WERI-Rb-1 (cell line): ENCODE measurements around the gene GBX2.

Experiments used
- DNase-seq: peaks from one replicate; pipeline ENCODE4 v3.0.0-alpha.2; 2020
- H3K27ac ChIP-seq: fragments of 250-450 bp; sonication (Bioruptor Pico); 2 replicates; pipeline ENCODE4 v1.5.1; 2020; ENCODE audit warnings: mild to moderate bottlenecking, moderate library complexity
- H3K27me3 ChIP-seq: fragments of 250-450 bp; sonication (Bioruptor Pico); 2 replicates; pipeline ENCODE4 v1.5.1; 2021; ENCODE audit warnings: mild to moderate bottlenecking, low read depth, moderate library complexity; ENCODE audit not compliant: insufficient read depth, severe bottlenecking
- H3K36me3 ChIP-seq: fragments of 250-450 bp; sonication (Bioruptor Pico); 2 replicates; pipeline ENCODE4 v1.5.1; 2020; ENCODE audit warnings: mild to moderate bottlenecking, moderate library complexity
- H3K4me3 ChIP-seq: 2 replicates; pipeline ENCODE4 v1.5.1; 2011; ENCODE audit warnings: low read depth, mild to moderate bottlenecking, control low read depth, low read length
- H3K9me3 ChIP-seq: fragments of 250-450 bp; sonication (Bioruptor Pico); 2 replicates; pipeline ENCODE4 v1.5.1; 2021; ENCODE audit warnings: mild to moderate bottlenecking, moderate library complexity; ENCODE audit not compliant: severe bottlenecking
- CTCF ChIP-seq: IDR thresholded peaks from 2 replicates; pipeline ENCODE4 v1.5.1; 2011; ENCODE audit warnings: low read depth, mild to moderate bottlenecking, control low read depth, inconsistent platforms, low read length

GBX2 gene

GRCh38 chr2:236173036-236173728 is 5.0 kb upstream of the GBX2 start:
- no peak for DNase-seq
- Histone ChIP-seq H3K27me3 (peaks cover 89% of the 10 kb centered on the region), H3K9me3 (peaks cover 4% of the 10 kb centered on the region), H3K4me3 (no peak overlapping the region), H3K27ac (no peak overlapping the region), H3K36me3 (no peaks in the 10 kb centered on the region)
- TF ChIP-seq CTCF: no peak

- H3K27me3 ChIP-seq: peaks cover 96% of the 10 kb centered on the region
- no peaks in the 10 kb centered on the region for H3K36me3 ChIP-seq
- no peak overlapping the region for H3K27ac ChIP-seq
- DNase-seq: no peak
- H3K4me3 ChIP-seq: no peak overlapping the region
- peaks cover 4% of the 10 kb centered on the region for H3K9me3 ChIP-seq
- TF ChIP-seq CTCF: no peak
Observed at GRCh38 chr2:236172255-236173035, 4.3 kb upstream of the GBX2 start.

GRCh38 chr2:236171680-236172254 is 3.6 kb upstream of the GBX2 start:
- peaks cover 4% of the 10 kb centered on the region for H3K9me3 ChIP-seq
- DNase-seq: no peak
- H3K36me3 ChIP-seq: no peaks in the 10 kb centered on the region
- no peak overlapping the region for H3K4me3 ChIP-seq
- no peak overlapping the region for H3K27ac ChIP-seq
- no peak for TF ChIP-seq CTCF
- H3K27me3 ChIP-seq: peaks cover 98% of the 10 kb centered on the region

GRCh38 chr2:236171181-236171679 is 3.0 kb upstream of the GBX2 start:
- no peak overlapping the region for H3K4me3 ChIP-seq
- DNase-seq: no peak
- H3K9me3 ChIP-seq: peaks cover 4% of the 10 kb centered on the region
- no peak overlapping the region for H3K27ac ChIP-seq
- H3K36me3 ChIP-seq: no peaks in the 10 kb centered on the region
- peaks cover 99% of the 10 kb centered on the region for H3K27me3 ChIP-seq
- TF ChIP-seq CTCF: no peak

GRCh38 chr2:236170590-236171165 is 2.5 kb upstream of the GBX2 start:
- Histone ChIP-seq H3K27ac (no peak overlapping the region), H3K4me3 (no peak overlapping the region), H3K36me3 (no peaks in the 10 kb centered on the region), H3K9me3 (peaks cover 4% of the 10 kb centered on the region), H3K27me3 (peaks cover 99% of the 10 kb centered on the region)
- TF ChIP-seq CTCF: no peak
- no peak for DNase-seq
